ENCODE results near the gene TRPM1.
"Not testable (repeated sequence)": the region's sequence is repeated elsewhere in the genome, so short reads cannot be mapped to it uniquely, and the experiment has no call there.

The TRPM1 gene

GRCh38 chr15:31116423-31117030 lies 15.0 kb upstream of the TRPM1 start:
- no peak for FAIRE-seq

GRCh38 chr15:31111091-31111647 lies 9.6 kb upstream of the TRPM1 start:
- no peak for FAIRE-seq

- FAIRE-seq: no peak
Observed at GRCh38 chr15:31108836-31109235, 7.3 kb upstream of the TRPM1 start.

DNA sequence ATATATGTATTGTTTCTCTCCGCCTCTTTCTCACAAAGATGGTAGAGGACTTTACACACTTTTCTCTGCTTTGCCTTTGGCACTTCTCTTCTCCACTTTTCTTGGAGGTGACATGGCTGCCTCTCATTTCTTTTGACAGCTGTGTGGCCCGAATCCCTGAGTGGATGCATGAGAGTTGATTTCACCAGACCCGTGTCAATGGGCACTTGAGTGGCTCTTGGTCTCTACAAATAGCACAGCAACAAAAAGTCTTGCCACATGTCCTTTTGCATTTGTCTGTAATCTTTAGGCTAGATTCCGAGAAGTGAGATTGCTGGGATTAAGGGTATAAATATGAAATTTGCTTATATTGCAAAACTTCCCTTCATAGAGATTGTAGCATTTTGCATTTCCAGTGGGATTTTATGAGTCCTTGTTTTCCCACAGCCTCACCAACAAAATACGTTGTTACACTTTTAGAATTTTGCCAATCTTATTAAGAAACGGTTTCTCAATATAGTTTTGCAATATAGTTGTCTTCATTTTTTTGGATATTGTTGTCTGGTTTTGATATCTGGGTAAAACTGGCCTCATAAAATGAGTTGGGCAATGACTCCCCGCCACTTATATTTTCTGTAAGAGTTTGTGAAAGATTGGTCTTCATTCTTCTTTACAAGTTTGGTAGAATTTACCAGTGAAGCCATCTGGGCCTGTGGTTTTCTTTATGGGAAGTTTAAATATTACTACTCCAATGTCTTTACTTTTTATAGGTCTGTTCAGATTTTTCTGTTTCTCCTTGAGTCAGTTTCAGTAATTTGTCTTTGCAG lies 5.2 kb upstream of the TRPM1 start:
- FAIRE-seq: no peak

- FAIRE-seq: no peak
Observed at GRCh38 chr15:31104003-31104402, 2.5 kb upstream of the TRPM1 start.

- no peak for FAIRE-seq
Observed at GRCh38 chr15:31102374-31103342, 1.1 kb upstream of the TRPM1 start.

DNA sequence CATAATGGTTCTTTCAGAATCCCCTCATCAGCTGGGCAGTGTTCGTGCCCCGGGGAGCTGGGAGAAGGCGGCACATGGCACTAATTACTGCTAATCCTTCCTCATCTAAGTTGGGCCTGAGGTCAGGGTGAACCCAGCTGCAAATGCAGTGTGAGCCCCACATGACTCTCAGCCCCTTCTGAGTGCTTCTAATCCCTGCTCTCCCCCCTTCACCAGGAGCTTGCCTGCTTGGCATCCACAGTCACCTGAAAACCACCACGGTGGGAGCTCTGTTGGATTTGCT lies 455 bp upstream of the TRPM1 start:
- no peak for FAIRE-seq

- FAIRE-seq: no peak
Observed at GRCh38 chr15:31100738-31101137, 787 bp downstream of the TRPM1 start.

DNA sequence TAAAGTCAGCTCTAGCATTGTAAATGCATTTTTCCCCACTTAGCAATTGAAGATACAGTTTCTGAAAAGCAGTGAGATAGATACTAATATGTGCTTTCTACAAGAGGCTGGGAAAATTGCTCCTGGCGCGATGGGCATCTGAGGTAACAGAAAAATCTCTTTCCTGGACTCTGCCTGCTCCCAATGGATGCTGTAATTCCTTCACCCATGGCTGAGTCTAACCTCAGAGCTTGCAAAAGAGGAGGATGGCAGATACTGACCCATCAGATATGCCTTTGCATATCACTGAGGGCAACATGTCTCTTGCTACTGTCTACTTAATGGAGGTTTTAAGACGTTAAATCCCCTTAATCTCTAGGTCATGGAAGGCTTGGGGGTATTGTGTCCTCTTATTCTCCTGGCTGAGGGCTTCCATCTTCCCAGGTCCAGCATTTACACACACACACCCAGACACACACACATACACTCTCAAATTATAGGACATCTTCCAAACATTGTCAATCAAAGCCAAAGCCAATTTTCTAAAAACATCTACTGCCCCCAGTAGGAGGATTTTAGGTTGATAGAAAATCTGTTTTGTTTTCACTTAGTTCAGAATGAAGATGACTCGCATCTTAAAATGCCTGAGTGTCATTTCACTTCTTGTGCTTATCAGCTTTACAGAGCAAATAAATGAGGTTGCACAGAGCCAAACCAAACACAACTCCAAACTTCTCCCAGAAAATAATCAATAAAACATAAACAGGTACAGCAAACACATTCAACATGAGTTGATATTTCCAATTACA lies 2.4 kb downstream of the TRPM1 start:
- no peak for FAIRE-seq

DNA sequence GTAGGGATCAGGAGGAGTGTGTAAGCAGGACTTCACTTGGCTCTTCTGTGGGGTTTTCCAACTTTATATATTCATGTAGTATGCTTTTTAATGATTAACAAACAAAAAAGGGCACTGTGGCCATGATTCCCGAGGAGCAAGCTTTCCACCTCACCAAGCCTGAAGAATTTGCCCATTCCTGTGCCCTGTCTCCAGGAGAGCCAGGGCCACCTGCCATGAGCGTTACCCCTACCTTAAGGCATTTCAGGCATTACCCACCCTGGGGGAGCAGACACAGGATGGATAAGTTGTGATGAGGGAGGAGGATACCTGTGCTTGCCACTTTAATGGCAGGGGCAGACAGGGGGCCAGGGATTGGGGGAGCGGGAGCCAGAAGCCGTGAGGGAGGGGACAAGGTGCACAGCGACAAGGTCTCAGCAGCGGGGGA lies 3.0 kb downstream of the TRPM1 start:
- FAIRE-seq: no peak

DNA sequence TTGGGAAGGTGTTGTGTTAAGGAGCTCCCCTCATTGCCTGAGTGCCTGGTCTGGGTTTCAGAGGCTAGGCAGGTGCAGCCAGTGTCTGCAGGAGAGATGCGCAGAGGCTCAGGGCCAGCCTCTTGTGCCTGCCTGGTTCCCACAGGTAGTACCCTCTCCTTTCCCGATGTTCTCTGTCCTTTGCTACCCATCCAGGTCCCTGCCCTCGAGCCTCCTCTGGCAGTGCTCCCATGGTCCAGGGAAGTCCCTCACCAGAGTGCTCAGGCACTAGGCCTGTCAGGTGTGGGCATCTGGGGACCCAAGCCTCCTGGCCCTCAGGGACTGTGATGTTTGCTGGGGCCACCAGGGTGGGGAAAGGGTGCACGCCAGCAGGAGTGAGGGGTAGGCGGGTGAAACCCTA lies 5.0 kb downstream of the TRPM1 start:
- FAIRE-seq: no peak

- peak; percentile 88 for FAIRE-seq
Observed at GRCh38 chr15:31091481-31091880, 10.0 kb downstream of the TRPM1 start.

DNA sequence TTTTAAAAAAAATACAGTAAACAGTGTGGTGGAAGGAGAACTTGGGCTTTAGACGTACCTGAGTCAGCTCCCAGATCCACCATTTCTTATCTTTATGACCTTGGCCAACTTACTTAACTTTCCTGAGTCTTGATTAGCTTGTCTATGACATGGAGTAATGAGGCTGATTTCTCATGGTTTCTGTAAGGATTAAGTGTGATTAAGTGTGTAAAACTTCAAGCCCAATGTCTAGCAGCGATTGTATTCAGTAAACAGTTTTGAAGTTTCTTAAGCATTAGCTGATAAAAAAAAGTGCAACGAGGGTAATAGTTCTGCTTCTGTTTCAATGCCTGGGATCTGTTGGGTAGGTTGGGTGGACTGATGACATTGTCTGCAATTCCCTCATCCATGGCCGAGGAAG lies 10.8 kb downstream of the TRPM1 start:
- FAIRE-seq: no peak

- FAIRE-seq: no peak
Observed at GRCh38 chr15:31089368-31090047, 12.0 kb downstream of the TRPM1 start.

DNA sequence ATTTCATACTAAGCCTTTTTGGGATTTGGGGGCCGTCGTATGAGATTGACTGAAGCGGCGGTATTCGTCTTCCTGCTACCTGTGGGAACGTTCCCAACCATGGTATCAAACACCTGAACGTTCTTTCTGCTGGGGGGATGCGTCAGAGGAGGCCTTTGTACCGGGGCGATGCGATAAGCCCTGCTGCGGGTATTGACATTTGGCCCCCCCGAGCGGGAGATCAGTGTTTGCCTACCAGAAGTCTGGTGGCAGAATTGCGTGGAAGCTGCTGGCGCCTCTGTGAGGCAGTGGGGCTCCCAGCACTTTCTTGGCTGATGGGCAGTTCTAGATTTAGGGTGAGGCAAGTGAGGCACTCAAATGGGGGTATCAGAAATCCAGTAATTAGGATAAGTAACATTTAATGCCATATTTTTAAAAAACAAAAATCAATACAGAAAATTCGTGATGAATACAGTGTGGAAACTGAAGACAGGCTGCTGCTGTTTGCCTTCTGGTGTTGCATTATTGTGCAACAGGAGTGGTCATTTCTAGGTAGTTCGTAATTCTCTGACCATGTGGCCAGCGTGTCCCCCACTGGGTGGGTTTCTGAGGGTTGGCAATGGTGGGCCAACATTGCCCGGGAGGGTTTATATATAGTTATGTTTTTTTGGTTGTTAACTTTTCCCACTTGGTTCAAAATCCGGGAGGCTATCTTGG lies 12.7 kb downstream of the TRPM1 start:
- no peak for FAIRE-seq

GRCh38 chr15:31088041-31088440 lies 13.5 kb downstream of the TRPM1 start:
- not testable (repeated sequence) for FAIRE-seq

GRCh38 chr15:31086344-31086743 lies 15.2 kb downstream of the TRPM1 start:
- FAIRE-seq: no peak

DNA sequence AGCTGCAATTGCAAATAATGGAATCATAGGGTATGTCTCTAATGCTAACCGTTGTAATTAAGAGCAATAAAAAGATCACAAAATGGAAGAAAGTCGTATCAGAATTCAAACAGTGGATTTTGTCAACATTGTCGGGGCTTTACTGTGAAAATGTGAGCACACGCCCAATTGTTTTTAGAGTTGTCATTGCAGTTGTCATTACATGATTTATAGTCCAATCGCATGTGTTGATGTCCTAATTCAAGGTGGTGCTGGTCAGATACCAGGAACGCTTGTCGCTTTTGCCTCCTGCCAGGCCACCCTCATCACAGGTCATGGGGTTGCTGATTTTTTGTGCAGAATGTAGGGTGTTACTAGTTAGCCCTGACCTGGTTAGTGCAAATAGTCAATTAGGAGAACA lies 16.2 kb downstream of the TRPM1 start:
- no peak for FAIRE-seq

DNA sequence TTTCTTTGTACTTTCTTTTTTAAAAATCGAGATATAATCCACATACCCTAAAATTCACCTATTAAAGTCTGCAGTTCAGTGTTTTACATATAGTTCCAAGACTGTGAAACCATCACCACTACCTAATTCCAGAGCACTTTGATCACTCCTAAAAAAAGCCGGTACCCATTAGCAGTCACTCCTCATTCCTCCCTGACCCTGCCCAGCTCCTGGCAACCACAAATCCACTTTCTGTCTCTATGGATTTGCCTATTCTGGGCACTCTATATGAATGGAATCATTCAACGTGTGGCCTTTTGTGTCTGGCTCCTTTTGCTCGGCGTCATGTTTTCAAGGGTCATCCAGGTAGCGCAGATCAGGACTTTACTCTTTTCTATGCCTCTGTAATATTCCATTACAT lies 17.3 kb downstream of the TRPM1 start:
- FAIRE-seq: no peak

- no peak for FAIRE-seq
Observed at GRCh38 chr15:31083370-31083780, 18.1 kb downstream of the TRPM1 start.

DNA sequence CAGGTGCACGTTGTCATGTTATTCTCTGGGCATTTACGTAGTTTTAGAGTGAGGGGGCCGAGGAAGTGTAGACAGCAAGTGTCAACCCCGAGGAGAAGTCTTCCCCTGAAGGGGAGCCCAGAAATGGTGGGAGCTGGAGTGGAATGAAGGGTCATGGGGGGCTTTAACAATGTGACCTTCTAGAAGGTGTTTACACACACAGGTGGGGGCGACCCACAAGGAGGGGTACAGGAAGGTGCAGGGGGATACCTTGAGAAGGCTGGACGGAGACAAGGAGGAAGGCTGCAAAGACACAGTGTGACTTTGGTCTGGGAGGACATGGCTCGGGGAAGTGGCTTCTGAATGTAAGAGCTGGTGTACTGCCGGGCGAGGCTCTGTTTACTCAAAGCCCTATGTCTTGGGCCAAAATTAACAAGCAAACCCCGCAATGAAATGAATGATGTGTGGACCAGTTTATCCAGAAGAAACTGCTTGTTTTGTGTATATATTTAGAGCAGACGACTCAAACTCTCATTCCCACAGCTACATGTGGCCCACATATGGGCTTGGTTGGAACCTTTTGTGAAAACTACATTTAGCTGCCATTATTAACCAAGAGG lies 18.7 kb downstream of the TRPM1 start:
- FAIRE-seq: no peak

All from endometrium (tissue), 2 donors.